A673 (cell line): Measurements from ENCODE around the gene MYEOV.

ENCODE experiments used
- EZH2 ChIP-seq: fragments of 200-600 bp; sonication (generic); IDR thresholded peaks from 2 replicates; pipeline ENCODE4 v1.6.1; 2017; ENCODE audit warnings: borderline replicate concordance, low read depth, mild to moderate bottlenecking, mixed read lengths, antibody characterized with exemption, low read length; ENCODE audit not compliant: poor library complexity, severe bottlenecking
- TF ChIP-seq, protein P1 (sequence below): fragments of 300-800, 200-600 bp; sonication (generic); conservative IDR thresholded peaks from 2 replicates; pipeline ENCODE4 v1.5.1; 2017; ENCODE audit warnings: low read depth, mild to moderate bottlenecking, antibody characterized with exemption, low read length, moderate library complexity, mixed read lengths

DNA sequence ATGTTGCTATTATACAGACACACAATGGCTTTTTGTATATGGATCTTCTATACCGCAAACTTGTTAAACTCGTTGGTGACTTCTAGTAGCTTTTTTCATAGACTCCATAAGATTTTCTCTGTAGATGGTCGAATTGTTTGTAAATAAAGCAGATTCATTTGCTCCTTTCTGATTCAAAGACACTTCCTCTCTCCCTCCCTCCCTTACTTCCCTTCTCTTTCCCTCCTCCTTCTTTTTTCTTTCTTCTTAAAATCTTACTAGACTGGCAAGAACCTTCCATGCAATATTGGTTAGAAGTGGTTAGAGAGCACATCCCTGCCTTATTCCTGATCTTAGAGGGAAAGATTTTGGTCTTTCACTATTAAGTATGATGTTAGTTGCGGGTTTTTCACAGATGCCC, 36.4 kb downstream of the MYEOV start:
- TF ChIP-seq, protein P1, sequence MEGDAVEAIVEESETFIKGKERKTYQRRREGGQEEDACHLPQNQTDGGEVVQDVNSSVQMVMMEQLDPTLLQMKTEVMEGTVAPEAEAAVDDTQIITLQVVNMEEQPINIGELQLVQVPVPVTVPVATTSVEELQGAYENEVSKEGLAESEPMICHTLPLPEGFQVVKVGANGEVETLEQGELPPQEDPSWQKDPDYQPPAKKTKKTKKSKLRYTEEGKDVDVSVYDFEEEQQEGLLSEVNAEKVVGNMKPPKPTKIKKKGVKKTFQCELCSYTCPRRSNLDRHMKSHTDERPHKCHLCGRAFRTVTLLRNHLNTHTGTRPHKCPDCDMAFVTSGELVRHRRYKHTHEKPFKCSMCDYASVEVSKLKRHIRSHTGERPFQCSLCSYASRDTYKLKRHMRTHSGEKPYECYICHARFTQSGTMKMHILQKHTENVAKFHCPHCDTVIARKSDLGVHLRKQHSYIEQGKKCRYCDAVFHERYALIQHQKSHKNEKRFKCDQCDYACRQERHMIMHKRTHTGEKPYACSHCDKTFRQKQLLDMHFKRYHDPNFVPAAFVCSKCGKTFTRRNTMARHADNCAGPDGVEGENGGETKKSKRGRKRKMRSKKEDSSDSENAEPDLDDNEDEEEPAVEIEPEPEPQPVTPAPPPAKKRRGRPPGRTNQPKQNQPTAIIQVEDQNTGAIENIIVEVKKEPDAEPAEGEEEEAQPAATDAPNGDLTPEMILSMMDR: no peak
- no peak for TF ChIP-seq EZH2
